GM23338 (cell line): ENCODE measurements around the gene CYP11A1.

ENCODE experiments used
- CREB1 ChIP-seq: fragments of 250-450 bp; sonication (Bioruptor Pico); IDR thresholded peaks from 2 replicates; pipeline ENCODE4 v1.5.0; 2020; ENCODE audit warnings: low read depth, mild to moderate bottlenecking, moderate library complexity
- CTCF ChIP-seq, 2 experiments: fragments of 200-600 bp in 1 of 2; sonication (generic) in 1 of 2; conservative IDR thresholded peaks; 2 replicates each; pipeline versions ENCODE4 v1.5.1 to v1.6.1; 2016 to 2017; ENCODE audit warnings: antibody characterized with exemption in 2 of 2, low read depth in 2 of 2, mild to moderate bottlenecking in 2 of 2, moderate library complexity in 1 of 2
- EZH2 ChIP-seq: fragments of 200-600 bp; sonication (generic); IDR thresholded peaks from one replicate; pipeline ENCODE4 v1.8.0; 2017; ENCODE audit warnings: antibody characterized with exemption, mild to moderate bottlenecking, low read depth; ENCODE audit not compliant: unreplicated experiment
- JUNB ChIP-seq: IDR thresholded peaks from one replicate; pipeline ENCODE4 v1.6.1; 2016; ENCODE audit warnings: antibody characterized with exemption; ENCODE audit not compliant: unreplicated experiment
- NANOG ChIP-seq: IDR thresholded peaks from 2 replicates; pipeline ENCODE4 v1.6.1; 2016; ENCODE audit warnings: antibody characterized with exemption, borderline replicate concordance
- STAT1 ChIP-seq: IDR thresholded peaks from one replicate; pipeline ENCODE4 v1.6.1; 2016; ENCODE audit warnings: antibody characterized with exemption; ENCODE audit not compliant: unreplicated experiment
- ZNF462 ChIP-seq: fragments of 250-450 bp; sonication (Bioruptor Pico); IDR thresholded peaks from 2 replicates; pipeline ENCODE4 v1.5.0; 2020; ENCODE audit warnings: mild to moderate bottlenecking, moderate library complexity

- TF ChIP-seq ZNF462 (CRISPR knock-in tag) (no peak), NANOG (no peak), CTCF (conservative IDR thresholded peaks at IDR 0.05; ENCODE audit: low read depth in 2 of 2) (no peak), CREB1 (CRISPR knock-in tag) (no peak), JUNB (no peak), STAT1 (no peak), EZH2 (no peak)
Observed at GRCh38 chr15:74290645-74291044, 76.8 kb downstream of the CYP11A1 start.
